Measurements from ENCODE around the gene LCOR.

LCOR gene

DNA sequence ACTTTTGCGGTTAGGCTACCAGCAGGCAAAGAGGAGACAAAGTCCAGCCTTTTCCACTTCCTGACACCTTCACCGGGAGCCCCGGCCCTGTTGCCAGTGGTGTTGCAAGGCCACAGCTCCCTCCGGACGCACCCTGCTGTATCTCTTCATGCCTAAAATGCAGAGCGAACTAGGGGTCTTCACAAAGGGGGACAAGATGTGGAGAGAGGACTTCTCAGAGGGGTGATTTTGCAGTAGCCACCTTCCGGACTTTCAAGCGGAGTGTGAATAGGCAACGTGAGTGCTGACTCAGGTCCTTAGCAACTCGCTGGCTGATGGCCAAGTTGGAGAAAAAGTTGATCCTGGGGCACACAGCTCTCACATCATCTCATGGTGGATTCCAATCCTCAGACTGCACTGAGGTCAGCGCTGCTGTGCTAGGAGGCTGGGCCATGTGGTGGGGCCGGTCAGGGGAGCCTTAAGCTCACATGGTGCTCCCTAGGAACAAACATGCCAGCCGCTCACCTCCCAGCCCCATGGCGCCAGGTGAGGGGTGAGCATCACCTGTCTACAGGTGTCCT, 166.3 kb downstream of the LCOR start:
- TF ChIP-seq, protein P1, sequence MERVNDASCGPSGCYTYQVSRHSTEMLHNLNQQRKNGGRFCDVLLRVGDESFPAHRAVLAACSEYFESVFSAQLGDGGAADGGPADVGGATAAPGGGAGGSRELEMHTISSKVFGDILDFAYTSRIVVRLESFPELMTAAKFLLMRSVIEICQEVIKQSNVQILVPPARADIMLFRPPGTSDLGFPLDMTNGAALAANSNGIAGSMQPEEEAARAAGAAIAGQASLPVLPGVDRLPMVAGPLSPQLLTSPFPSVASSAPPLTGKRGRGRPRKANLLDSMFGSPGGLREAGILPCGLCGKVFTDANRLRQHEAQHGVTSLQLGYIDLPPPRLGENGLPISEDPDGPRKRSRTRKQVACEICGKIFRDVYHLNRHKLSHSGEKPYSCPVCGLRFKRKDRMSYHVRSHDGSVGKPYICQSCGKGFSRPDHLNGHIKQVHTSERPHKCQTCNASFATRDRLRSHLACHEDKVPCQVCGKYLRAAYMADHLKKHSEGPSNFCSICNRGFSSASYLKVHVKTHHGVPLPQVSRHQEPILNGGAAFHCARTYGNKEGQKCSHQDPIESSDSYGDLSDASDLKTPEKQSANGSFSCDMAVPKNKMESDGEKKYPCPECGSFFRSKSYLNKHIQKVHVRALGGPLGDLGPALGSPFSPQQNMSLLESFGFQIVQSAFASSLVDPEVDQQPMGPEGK (CRISPR knock-in tag; IDR thresholded peaks at IDR 0.05; ENCODE audit: borderline replicate concordance): no peak
- TF ChIP-seq TOX (CRISPR knock-in tag; IDR thresholded peaks at IDR 0.05; ENCODE audit: borderline replicate concordance): no peak
- TF ChIP-seq, protein P2, sequence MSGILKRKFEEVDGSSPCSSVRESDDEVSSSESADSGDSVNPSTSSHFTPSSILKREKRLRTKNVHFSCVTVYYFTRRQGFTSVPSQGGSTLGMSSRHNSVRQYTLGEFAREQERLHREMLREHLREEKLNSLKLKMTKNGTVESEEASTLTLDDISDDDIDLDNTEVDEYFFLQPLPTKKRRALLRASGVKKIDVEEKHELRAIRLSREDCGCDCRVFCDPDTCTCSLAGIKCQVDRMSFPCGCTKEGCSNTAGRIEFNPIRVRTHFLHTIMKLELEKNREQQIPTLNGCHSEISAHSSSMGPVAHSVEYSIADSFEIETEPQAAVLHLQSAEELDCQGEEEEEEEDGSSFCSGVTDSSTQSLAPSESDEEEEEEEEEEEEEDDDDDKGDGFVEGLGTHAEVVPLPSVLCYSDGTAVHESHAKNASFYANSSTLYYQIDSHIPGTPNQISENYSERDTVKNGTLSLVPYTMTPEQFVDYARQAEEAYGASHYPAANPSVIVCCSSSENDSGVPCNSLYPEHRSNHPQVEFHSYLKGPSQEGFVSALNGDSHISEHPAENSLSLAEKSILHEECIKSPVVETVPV (CRISPR knock-in tag; IDR thresholded peaks at IDR 0.05): no peak
- peak; percentile 65 for ATAC-seq

DNA sequence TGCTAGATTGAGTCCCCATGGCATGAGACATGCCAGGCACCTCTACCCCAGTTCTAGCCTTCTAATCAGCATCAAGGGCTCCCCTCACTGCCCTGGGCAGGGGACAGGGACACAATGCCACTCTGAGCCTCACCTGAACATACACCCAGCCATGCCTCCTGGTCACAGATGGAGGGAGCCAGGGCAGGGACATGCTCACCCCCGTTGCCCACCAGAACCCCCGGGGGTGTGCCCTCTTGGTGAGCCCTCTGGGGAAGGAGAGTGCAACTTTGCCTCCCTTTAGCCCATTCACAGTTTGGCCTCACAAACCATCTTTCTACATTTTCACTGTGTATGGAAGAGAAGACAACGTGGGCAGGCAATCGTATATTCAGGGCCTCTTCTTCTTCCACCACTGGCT, 167.2 kb downstream of the LCOR start:
- ATAC-seq: no peak
- TF ChIP-seq ZNF8 (CRISPR knock-in tag; IDR thresholded peaks at IDR 0.05): no peak
- TF ChIP-seq, protein P3, sequence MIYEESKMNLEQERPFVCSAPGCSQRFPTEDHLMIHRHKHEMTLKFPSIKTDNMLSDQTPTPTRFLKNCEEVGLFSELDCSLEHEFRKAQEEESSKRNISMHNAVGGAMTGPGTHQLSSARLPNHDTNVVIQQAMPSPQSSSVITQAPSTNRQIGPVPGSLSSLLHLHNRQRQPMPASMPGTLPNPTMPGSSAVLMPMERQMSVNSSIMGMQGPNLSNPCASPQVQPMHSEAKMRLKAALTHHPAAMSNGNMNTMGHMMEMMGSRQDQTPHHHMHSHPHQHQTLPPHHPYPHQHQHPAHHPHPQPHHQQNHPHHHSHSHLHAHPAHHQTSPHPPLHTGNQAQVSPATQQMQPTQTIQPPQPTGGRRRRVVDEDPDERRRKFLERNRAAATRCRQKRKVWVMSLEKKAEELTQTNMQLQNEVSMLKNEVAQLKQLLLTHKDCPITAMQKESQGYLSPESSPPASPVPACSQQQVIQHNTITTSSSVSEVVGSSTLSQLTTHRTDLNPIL (CRISPR knock-in tag; IDR thresholded peaks at IDR 0.05; ENCODE audit: low read depth): no peak
- TF ChIP-seq, protein P4, sequence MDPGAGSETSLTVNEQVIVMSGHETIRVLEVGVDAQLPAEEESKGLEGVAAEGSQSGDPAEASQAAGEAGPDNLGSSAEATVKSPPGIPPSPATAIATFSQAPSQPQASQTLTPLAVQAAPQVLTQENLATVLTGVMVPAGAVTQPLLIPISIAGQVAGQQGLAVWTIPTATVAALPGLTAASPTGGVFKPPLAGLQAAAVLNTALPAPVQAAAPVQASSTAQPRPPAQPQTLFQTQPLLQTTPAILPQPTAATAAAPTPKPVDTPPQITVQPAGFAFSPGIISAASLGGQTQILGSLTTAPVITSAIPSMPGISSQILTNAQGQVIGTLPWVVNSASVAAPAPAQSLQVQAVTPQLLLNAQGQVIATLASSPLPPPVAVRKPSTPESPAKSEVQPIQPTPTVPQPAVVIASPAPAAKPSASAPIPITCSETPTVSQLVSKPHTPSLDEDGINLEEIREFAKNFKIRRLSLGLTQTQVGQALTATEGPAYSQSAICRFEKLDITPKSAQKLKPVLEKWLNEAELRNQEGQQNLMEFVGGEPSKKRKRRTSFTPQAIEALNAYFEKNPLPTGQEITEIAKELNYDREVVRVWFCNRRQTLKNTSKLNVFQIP (CRISPR knock-in tag; IDR thresholded peaks at IDR 0.05; ENCODE audit: borderline replicate concordance, low read depth): no peak
- TF ChIP-seq BACH2 (CRISPR knock-in tag; IDR thresholded peaks at IDR 0.05; ENCODE audit: borderline replicate concordance): no peak
- no peak for TF ChIP-seq PPARA (CRISPR knock-in tag; IDR thresholded peaks at IDR 0.05; ENCODE audit: borderline replicate concordance)

DNA sequence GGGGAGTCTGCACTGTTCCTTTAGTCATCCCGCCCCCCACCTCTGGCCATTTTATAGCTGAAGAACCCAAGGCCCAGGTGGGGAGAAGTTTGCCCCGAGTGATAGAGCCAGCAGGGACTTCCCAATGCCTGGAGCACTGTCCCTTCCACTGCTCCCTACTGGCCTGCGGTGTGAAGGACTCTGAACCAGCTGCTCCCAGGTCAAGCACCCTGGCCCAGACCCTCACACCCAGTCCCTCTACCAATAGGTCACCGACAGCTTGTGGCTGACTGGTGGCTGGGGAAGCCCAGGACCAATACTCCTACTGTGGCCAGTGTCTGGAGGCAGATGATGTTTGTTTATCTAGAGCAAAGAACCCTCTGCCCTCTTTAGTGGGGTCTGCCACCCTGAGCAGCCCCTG, 167.9 kb downstream of the LCOR start:
- TF ChIP-seq ARNTL (CRISPR knock-in tag; IDR thresholded peaks at IDR 0.05; ENCODE audit: borderline replicate concordance, low read depth) (no peak), ZFP3 (CRISPR knock-in tag; IDR thresholded peaks at IDR 0.05) (no peak), ZNF70 (CRISPR knock-in tag; IDR thresholded peaks at IDR 0.05) (no peak), SNAI2 (CRISPR knock-in tag; IDR thresholded peaks at IDR 0.05) (no peak), GLIS3 (CRISPR knock-in tag; IDR thresholded peaks at IDR 0.05) (no peak), ZFP30 (CRISPR knock-in tag; IDR thresholded peaks at IDR 0.05) (no peak), ZC3H10 (CRISPR knock-in tag; IDR thresholded peaks at IDR 0.05) (no peak), ZNF565 (CRISPR knock-in tag; conservative IDR thresholded peaks at IDR 0.05; ENCODE audit: low read depth) (no peak), OSR1 (CRISPR knock-in tag; IDR thresholded peaks at IDR 0.05) (no peak), RARB (CRISPR knock-in tag; IDR thresholded peaks at IDR 0.05) (no peak), ISL1 (CRISPR knock-in tag; IDR thresholded peaks at IDR 0.05) (no peak), TOX (CRISPR knock-in tag; IDR thresholded peaks at IDR 0.05; ENCODE audit: borderline replicate concordance) (no peak), TCF4 (CRISPR knock-in tag; IDR thresholded peaks at IDR 0.05; ENCODE audit: borderline replicate concordance) (no peak), PPARA (CRISPR knock-in tag; IDR thresholded peaks at IDR 0.05; ENCODE audit: borderline replicate concordance) (no peak), CSDC2 (CRISPR knock-in tag; IDR thresholded peaks at IDR 0.05) (no peak)
- TF ChIP-seq, protein P1 (CRISPR knock-in tag; IDR thresholded peaks at IDR 0.05; ENCODE audit: borderline replicate concordance): no peak
- TF ChIP-seq, protein P5, sequence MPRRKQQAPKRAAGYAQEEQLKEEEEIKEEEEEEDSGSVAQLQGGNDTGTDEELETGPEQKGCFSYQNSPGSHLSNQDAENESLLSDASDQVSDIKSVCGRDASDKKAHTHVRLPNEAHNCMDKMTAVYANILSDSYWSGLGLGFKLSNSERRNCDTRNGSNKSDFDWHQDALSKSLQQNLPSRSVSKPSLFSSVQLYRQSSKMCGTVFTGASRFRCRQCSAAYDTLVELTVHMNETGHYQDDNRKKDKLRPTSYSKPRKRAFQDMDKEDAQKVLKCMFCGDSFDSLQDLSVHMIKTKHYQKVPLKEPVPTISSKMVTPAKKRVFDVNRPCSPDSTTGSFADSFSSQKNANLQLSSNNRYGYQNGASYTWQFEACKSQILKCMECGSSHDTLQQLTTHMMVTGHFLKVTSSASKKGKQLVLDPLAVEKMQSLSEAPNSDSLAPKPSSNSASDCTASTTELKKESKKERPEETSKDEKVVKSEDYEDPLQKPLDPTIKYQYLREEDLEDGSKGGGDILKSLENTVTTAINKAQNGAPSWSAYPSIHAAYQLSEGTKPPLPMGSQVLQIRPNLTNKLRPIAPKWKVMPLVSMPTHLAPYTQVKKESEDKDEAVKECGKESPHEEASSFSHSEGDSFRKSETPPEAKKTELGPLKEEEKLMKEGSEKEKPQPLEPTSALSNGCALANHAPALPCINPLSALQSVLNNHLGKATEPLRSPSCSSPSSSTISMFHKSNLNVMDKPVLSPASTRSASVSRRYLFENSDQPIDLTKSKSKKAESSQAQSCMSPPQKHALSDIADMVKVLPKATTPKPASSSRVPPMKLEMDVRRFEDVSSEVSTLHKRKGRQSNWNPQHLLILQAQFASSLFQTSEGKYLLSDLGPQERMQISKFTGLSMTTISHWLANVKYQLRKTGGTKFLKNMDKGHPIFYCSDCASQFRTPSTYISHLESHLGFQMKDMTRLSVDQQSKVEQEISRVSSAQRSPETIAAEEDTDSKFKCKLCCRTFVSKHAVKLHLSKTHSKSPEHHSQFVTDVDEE (CRISPR knock-in tag; IDR thresholded peaks at IDR 0.05): no peak
- TF ChIP-seq, protein P4 (CRISPR knock-in tag; IDR thresholded peaks at IDR 0.05; ENCODE audit: borderline replicate concordance, low read depth): no peak
- no peak for ATAC-seq

Measured in SK-N-SH treated with all-trans-retinoic acid at 6 μM for 48 hours (cell line).